Measurements from ENCODE around the gene ARHGAP15.

DNA sequence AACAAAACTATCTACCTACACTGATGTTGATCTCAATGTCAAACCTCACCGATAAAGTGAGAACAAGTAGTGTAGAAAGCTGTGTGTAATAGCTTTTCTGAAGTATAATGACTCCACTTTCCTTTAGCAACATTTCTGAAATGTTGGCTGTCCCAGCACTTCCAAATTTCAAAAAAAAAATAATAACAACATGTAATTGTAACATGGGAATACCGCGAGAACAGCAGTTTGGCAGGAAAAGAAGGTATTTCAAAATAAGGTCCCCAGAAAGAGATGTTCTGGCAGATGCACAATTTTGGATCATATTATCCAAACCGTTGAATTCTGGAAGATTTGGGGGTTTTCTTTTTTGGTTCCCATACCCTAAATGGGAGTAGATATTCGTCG is 352.0 kb downstream of the ARHGAP15 start:
- TF ChIP-seq, protein P1, sequence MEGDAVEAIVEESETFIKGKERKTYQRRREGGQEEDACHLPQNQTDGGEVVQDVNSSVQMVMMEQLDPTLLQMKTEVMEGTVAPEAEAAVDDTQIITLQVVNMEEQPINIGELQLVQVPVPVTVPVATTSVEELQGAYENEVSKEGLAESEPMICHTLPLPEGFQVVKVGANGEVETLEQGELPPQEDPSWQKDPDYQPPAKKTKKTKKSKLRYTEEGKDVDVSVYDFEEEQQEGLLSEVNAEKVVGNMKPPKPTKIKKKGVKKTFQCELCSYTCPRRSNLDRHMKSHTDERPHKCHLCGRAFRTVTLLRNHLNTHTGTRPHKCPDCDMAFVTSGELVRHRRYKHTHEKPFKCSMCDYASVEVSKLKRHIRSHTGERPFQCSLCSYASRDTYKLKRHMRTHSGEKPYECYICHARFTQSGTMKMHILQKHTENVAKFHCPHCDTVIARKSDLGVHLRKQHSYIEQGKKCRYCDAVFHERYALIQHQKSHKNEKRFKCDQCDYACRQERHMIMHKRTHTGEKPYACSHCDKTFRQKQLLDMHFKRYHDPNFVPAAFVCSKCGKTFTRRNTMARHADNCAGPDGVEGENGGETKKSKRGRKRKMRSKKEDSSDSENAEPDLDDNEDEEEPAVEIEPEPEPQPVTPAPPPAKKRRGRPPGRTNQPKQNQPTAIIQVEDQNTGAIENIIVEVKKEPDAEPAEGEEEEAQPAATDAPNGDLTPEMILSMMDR (IDR thresholded peaks at IDR 0.05), result no peak
- TF ChIP-seq POLR2A (IDR thresholded peaks at IDR 0.05), result no peak
- TF ChIP-seq EP300 (IDR thresholded peaks at IDR 0.05), result no peak
